Measurements from ENCODE around the gene PAMR1.

DNA sequence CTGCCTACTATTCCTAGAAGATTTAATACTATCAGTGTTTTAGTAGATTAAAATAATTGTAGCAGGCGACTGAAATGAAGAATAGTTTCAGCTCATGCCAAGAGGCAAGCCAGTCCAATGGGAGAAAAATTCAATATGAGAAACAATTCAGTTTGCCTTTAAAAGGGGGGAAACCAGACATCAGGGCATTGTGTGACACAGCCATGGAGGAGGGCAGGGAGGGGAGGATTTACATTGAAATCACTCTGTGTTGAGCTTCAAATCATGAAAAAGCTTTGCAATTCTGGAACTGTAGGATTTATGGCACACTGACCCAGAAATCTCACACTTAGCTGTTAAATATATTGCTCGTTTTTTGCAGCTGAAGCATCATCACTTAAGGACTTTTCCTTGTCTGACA is 110.6 kb downstream of the PAMR1 start:
- TF ChIP-seq, protein P1, sequence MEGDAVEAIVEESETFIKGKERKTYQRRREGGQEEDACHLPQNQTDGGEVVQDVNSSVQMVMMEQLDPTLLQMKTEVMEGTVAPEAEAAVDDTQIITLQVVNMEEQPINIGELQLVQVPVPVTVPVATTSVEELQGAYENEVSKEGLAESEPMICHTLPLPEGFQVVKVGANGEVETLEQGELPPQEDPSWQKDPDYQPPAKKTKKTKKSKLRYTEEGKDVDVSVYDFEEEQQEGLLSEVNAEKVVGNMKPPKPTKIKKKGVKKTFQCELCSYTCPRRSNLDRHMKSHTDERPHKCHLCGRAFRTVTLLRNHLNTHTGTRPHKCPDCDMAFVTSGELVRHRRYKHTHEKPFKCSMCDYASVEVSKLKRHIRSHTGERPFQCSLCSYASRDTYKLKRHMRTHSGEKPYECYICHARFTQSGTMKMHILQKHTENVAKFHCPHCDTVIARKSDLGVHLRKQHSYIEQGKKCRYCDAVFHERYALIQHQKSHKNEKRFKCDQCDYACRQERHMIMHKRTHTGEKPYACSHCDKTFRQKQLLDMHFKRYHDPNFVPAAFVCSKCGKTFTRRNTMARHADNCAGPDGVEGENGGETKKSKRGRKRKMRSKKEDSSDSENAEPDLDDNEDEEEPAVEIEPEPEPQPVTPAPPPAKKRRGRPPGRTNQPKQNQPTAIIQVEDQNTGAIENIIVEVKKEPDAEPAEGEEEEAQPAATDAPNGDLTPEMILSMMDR (IDR thresholded peaks at IDR 0.05) = no peak
- no peak for TF ChIP-seq POLR2A (IDR thresholded peaks at IDR 0.05)
- TF ChIP-seq EP300 (IDR thresholded peaks at IDR 0.05) = no peak

All from ovary (tissue), 3 donors.